ENCODE data around the gene CLTC. TPM values are rescaled to one million over a fixed set of nuclear protein-coding genes. Genes with fewer than 3 reads are reported as not detected.

CLTC gene
- total and polyA plus RNA-seq, 10 of the 15 experiments (the other 5 are each of a cell fraction or from before 2014, with no cell fraction given), result 77.5 to 188 (median 129) TPM

GRCh38 chr17:59634632-59635541, 15.2 kb downstream of the CLTC start:
- Histone ChIP-seq H3K4me3 (no peak overlapping the region), H4K20me1 (ENCODE audit: control insufficient read depth, insufficient read depth) (peaks cover 12% of the 10 kb centered on the region), H2AFZ (ENCODE audit: control insufficient read depth, low read depth, low read length) (no peak overlapping the region), H3K4me2 (ENCODE audit: control insufficient read depth, insufficient read depth) (no peak overlapping the region), H3K9ac (ENCODE audit: control insufficient read depth, insufficient read depth, low read length) (no peak overlapping the region), H3K36me3 (ENCODE audit: control insufficient read depth in 2 of 2, insufficient read depth in 2 of 2, low read length in 1 of 2) (peaks cover 0 to 14% of the 10 kb centered on the region in 2 experiments; a peak in 3 of 4 replicates), H3K27me3 (replicated peaks in 1 of 2; ENCODE audit: control insufficient read depth in 2 of 2, insufficient read depth in 2 of 2, low read length in 1 of 2) (no peaks in the 10 kb centered on the region), H3K79me2 (ENCODE audit: control insufficient read depth, insufficient read depth, low read length) (peaks cover 85% of the 10 kb centered on the region), H3K27ac (ENCODE audit: control insufficient read depth, insufficient read depth) (no peak overlapping the region), H3K4me1 (ENCODE audit: control insufficient read depth, insufficient read depth, low read length) (peaks cover 8% of the 10 kb centered on the region), H3K9me3 (replicated peaks; ENCODE audit: control insufficient read depth, insufficient read depth, low read length) (no peaks in the 10 kb centered on the region)
- WGBS (ENCODE audit: insufficient coverage, insufficient replicate concordance, low lambda C conversion rate, missing lambda C conversion rate), result 75% methylated on average over 3 of the region's 3 CpGs
- ATAC-seq (peak; percentile 59), DNase-seq (ENCODE audit: low read depth, low spot score) (no peak), FAIRE-seq (no peak)
- intact Hi-C loops (cut with micrococcal nuclease; ENCODE audit: unreplicated experiment) (no loop called here), in situ Hi-C loops (cut with MboI) (no loop called here)
- CTCF ChIA-PET, result interaction anchor here (0.6 to 0.9 kb wide), 2 partner anchors 18 to 51 kb away, joined by 3 read pairs; no protein-coding TSS in a partner anchor
- POLR2A ChIA-PET, result interaction anchor here (0.5 to 12.3 kb wide), 3 partner anchors 9 to 1984 kb away, joined by 3 to 111 read pairs (median 4); partner anchors contain the start of gene CLTC
- RAD21 ChIA-PET (ENCODE audit: unreplicated experiment), result interaction anchor here (1.2 kb wide), 1 partner anchor 13 kb away, joined by 4 read pairs; no protein-coding TSS in a partner anchor
- TSS peak; percentile 1 for BruUV-seq (replicated peaks)
- SMC1A ChIA-PET (ENCODE audit: uncharacterized antibody, unreplicated experiment), result interaction anchor here (0.6 to 1.9 kb wide), 5 partner anchors 12 to 1402 kb away, joined by 3 to 11 read pairs (median 4); no protein-coding TSS in a partner anchor
- no peak for TF ChIP-seq MTA3 (IDR thresholded peaks at IDR 0.05; ENCODE audit: borderline replicate concordance, low read length)
- no peak for TF ChIP-seq CBX3 (IDR thresholded peaks at IDR 0.05; ENCODE audit: borderline replicate concordance, low read depth)
- no peak for TF ChIP-seq MYB (IDR thresholded peaks at IDR 0.05; ENCODE audit: borderline replicate concordance, low read depth, low read length)
- TF ChIP-seq RCOR1 (conservative IDR thresholded peaks at IDR 0.05; ENCODE audit: low read depth, low read length), result no peak
- no peak for TF ChIP-seq BACH1 (IDR thresholded peaks at IDR 0.05; ENCODE audit: borderline replicate concordance)
- TF ChIP-seq ETV6 (conservative IDR thresholded peaks at IDR 0.05 in 1 of 2, IDR thresholded peaks at IDR 0.05 in 1 of 2; ENCODE audit: borderline replicate concordance in 1 of 2, low read depth in 1 of 2), result no peak
- no peak for TF ChIP-seq ZNF24 (IDR thresholded peaks at IDR 0.05)
- TF ChIP-seq, protein P1, sequence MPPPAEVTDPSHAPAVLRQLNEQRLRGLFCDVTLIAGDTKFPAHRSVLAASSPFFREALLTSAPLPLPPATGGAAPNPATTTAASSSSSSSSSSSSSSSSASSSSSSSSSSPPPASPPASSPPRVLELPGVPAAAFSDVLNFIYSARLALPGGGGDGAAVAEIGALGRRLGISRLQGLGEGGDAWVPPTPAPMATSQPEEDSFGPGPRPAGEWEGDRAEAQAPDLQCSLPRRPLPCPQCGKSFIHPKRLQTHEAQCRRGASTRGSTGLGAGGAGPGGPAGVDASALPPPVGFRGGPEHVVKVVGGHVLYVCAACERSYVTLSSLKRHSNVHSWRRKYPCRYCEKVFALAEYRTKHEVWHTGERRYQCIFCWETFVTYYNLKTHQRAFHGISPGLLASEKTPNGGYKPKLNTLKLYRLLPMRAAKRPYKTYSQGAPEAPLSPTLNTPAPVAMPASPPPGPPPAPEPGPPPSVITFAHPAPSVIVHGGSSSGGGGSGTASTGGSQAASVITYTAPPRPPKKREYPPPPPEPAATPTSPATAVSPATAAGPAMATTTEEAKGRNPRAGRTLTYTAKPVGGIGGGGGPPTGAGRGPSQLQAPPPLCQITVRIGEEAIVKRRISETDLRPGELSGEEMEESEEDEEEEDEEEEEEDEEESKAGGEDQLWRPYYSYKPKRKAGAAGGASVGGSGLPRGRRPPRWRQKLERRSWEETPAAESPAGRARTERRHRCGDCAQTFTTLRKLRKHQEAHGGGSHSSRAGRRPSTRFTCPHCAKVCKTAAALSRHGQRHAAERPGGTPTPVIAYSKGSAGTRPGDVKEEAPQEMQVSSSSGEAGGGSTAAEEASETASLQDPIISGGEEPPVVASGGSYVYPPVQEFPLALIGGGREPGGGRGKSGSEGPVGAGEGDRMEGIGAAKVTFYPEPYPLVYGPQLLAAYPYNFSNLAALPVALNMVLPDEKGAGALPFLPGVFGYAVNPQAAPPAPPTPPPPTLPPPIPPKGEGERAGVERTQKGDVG (CRISPR knock-in tag; IDR thresholded peaks at IDR 0.05), result no peak
- TF ChIP-seq MTA2 (IDR thresholded peaks at IDR 0.05; ENCODE audit: low read depth), result no peak
- TF ChIP-seq CHD1 (IDR thresholded peaks at IDR 0.05; ENCODE audit: low read depth, low read length), result no peak
- no peak for TF ChIP-seq E2F8 (IDR thresholded peaks at IDR 0.05; ENCODE audit: low read depth, partially characterized antibody)
- no peak for TF ChIP-seq E2F4 (IDR thresholded peaks at IDR 0.05; ENCODE audit: low read depth, low read length)
- no peak for TF ChIP-seq SMAD1 (IDR thresholded peaks at IDR 0.05; ENCODE audit: low read depth, partially characterized antibody)
